HepG2 (cell line): Measurements from ENCODE around the gene DTYMK. TPM values are rescaled to one million over a fixed set of nuclear protein-coding genes. Genes with fewer than 3 reads are reported as not detected.

Experiments used
- DMAP1 ChIP-seq: IDR thresholded peaks from 2 replicates; pipeline ENCODE4 v1.6.1; 2016
- FOXP1 ChIP-seq, 2 experiments: fragments of 450-650 bp in 1 of 2; IDR thresholded peaks; 2 replicates each; pipeline ENCODE4 v1.6.1; 2017 to 2018; ENCODE audit warnings: antibody characterized with exemption in 1 of 2
- GMEB2 ChIP-seq: IDR thresholded peaks from 2 replicates; pipeline ENCODE4 v1.6.1; 2016; ENCODE audit warnings: missing biosample characterization, missing genetic modification reagents, low read depth
- HOXA3 ChIP-seq: sonication (generic); formaldehyde crosslinking; IDR thresholded peaks from 2 replicates; pipeline ENCODE4 v1.5.0; 2020; ENCODE audit warnings: missing genetic modification reagents
- MIER3 ChIP-seq: IDR thresholded peaks from 2 replicates; pipeline ENCODE4 v1.6.1; 2016; ENCODE audit warnings: missing compliant biosample characterization, borderline replicate concordance
- PAF1 ChIP-seq: IDR thresholded peaks from 2 replicates; pipeline ENCODE4 v1.6.1; 2016; ENCODE audit warnings: missing genetic modification reagents, missing compliant biosample characterization
- SOX6 ChIP-seq, 2 experiments: fragments of 450-650 bp in 1 of 2; sonication (generic) in 1 of 2; formaldehyde crosslinking in 1 of 2; IDR thresholded peaks; 2 replicates each; pipeline versions ENCODE4 v1.4.0 to v1.6.1; 2017 to 2020; ENCODE audit warnings: antibody characterized with exemption in 1 of 2, mild to moderate bottlenecking in 1 of 2, missing genetic modification reagents in 1 of 2
- YEATS2 ChIP-seq: sonication (generic); formaldehyde crosslinking; IDR thresholded peaks from 2 replicates; pipeline ENCODE4 v1.4.0; 2020; ENCODE audit warnings: missing genetic modification reagents, borderline replicate concordance
- ZBTB39 ChIP-seq: sonication (generic); formaldehyde crosslinking; IDR thresholded peaks from 2 replicates; pipeline ENCODE4 v1.5.0; 2020; ENCODE audit warnings: missing genetic modification reagents
- ZNF160 ChIP-seq: sonication (generic); formaldehyde crosslinking; IDR thresholded peaks from 2 replicates; pipeline ENCODE4 v1.8.0; 2022; ENCODE audit warnings: mild to moderate bottlenecking, inconsistent platforms, missing genetic modification reagents
- ZNF570 ChIP-seq: sonication (generic); formaldehyde crosslinking; IDR thresholded peaks from 2 replicates; pipeline ENCODE4 v1.4.0; 2020; ENCODE audit warnings: mild to moderate bottlenecking, missing genetic modification reagents, borderline replicate concordance
- ZNF616 ChIP-seq: sonication (generic); formaldehyde crosslinking; IDR thresholded peaks from 2 replicates; pipeline ENCODE4 v1.5.0; 2020; ENCODE audit warnings: low read depth, mild to moderate bottlenecking, missing genetic modification reagents
- ZNF709 ChIP-seq: sonication (generic); formaldehyde crosslinking; IDR thresholded peaks from 2 replicates; pipeline ENCODE4 v1.5.0; 2020; ENCODE audit warnings: mild to moderate bottlenecking, missing genetic modification reagents
- ZNF713 ChIP-seq: sonication (generic); formaldehyde crosslinking; IDR thresholded peaks from 2 replicates; pipeline ENCODE4 v1.4.0; 2020; ENCODE audit warnings: mild to moderate bottlenecking, missing genetic modification reagents
- polyA plus RNA-seq, 8 experiments: library from polyadenylated mRNA; depleted of rRNA in 3 of 8; stranded (reverse) in 7 of 8; unstranded in 1 of 8; fragments of >200 nt; fragmentation: Illumina TruSeq in 4 of 8; extraction: Trizol in 4 of 8; gene quantifications; 2 replicates each; pipeline versions ENCODE4 v1.2.1 to v1.2.3, GENCODE V29; 2011 to 2016; ENCODE audit warnings: low read depth in 4 of 8, missing spikeins in 1 of 8, mixed read lengths in 1 of 8; ENCODE audit not compliant: insufficient read depth in 1 of 8
- total RNA-seq, 5 experiments: library from RNA; depleted of rRNA; stranded (reverse); fragments of >200 nt; fragmentation: Illumina TruSeq; extraction: Trizol; gene quantifications; 2 replicates each; pipeline ENCODE4 v1.2.3, GENCODE V29; 2016; ENCODE audit warnings: low read depth in 1 of 5
- TF ChIP-seq, protein P1 (sequence below): sonication (generic); formaldehyde crosslinking; IDR thresholded peaks from one replicate; pipeline ENCODE4 v1.5.1; 2020; ENCODE audit warnings: mild to moderate bottlenecking, missing genetic modification reagents; ENCODE audit errors: not compliant biosample characterization

DTYMK gene
- total and polyA plus RNA-seq, 2 of the 13 experiments (the other 11 are each of a cell fraction or from before 2014, with no cell fraction given), result 57.5 to 134 TPM

- TF ChIP-seq ZBTB39 (CRISPR knock-in tag) (no peak), PAF1 (CRISPR knock-in tag) (no peak), MIER3 (CRISPR knock-in tag) (peak; percentile 69; the same call in 1 of the 2 replicates), FOXP1 (IDR thresholded peaks at IDR 0.05) (no peak), FOXP1 (CRISPR knock-in tag; IDR thresholded peaks at IDR 0.05) (peak; percentile 40; the same call in 1 of the 2 replicates), ZNF616 (CRISPR knock-in tag) (peak; percentile 42; the same call in 1 of the 2 replicates), ZNF160 (CRISPR knock-in tag) (no peak), GMEB2 (CRISPR knock-in tag) (no peak), HOXA3 (CRISPR knock-in tag) (peak; percentile 93), ZNF713 (CRISPR knock-in tag) (0 out of 2 replicates have a peak, but pooled peaks have one; percentile 43), DMAP1 (CRISPR knock-in tag) (peak; percentile 81; the same call in 1 of the 2 replicates), YEATS2 (peak; percentile 66; the same call in 1 of the 2 replicates), ZNF709 (CRISPR knock-in tag) (no peak), ZNF570 (no peak), SOX6 (IDR thresholded peaks at IDR 0.05) (no peak), SOX6 (CRISPR knock-in tag; IDR thresholded peaks at IDR 0.05) (peak; percentile 34; the same call in 1 of the 2 replicates)
- TF ChIP-seq, protein P1, sequence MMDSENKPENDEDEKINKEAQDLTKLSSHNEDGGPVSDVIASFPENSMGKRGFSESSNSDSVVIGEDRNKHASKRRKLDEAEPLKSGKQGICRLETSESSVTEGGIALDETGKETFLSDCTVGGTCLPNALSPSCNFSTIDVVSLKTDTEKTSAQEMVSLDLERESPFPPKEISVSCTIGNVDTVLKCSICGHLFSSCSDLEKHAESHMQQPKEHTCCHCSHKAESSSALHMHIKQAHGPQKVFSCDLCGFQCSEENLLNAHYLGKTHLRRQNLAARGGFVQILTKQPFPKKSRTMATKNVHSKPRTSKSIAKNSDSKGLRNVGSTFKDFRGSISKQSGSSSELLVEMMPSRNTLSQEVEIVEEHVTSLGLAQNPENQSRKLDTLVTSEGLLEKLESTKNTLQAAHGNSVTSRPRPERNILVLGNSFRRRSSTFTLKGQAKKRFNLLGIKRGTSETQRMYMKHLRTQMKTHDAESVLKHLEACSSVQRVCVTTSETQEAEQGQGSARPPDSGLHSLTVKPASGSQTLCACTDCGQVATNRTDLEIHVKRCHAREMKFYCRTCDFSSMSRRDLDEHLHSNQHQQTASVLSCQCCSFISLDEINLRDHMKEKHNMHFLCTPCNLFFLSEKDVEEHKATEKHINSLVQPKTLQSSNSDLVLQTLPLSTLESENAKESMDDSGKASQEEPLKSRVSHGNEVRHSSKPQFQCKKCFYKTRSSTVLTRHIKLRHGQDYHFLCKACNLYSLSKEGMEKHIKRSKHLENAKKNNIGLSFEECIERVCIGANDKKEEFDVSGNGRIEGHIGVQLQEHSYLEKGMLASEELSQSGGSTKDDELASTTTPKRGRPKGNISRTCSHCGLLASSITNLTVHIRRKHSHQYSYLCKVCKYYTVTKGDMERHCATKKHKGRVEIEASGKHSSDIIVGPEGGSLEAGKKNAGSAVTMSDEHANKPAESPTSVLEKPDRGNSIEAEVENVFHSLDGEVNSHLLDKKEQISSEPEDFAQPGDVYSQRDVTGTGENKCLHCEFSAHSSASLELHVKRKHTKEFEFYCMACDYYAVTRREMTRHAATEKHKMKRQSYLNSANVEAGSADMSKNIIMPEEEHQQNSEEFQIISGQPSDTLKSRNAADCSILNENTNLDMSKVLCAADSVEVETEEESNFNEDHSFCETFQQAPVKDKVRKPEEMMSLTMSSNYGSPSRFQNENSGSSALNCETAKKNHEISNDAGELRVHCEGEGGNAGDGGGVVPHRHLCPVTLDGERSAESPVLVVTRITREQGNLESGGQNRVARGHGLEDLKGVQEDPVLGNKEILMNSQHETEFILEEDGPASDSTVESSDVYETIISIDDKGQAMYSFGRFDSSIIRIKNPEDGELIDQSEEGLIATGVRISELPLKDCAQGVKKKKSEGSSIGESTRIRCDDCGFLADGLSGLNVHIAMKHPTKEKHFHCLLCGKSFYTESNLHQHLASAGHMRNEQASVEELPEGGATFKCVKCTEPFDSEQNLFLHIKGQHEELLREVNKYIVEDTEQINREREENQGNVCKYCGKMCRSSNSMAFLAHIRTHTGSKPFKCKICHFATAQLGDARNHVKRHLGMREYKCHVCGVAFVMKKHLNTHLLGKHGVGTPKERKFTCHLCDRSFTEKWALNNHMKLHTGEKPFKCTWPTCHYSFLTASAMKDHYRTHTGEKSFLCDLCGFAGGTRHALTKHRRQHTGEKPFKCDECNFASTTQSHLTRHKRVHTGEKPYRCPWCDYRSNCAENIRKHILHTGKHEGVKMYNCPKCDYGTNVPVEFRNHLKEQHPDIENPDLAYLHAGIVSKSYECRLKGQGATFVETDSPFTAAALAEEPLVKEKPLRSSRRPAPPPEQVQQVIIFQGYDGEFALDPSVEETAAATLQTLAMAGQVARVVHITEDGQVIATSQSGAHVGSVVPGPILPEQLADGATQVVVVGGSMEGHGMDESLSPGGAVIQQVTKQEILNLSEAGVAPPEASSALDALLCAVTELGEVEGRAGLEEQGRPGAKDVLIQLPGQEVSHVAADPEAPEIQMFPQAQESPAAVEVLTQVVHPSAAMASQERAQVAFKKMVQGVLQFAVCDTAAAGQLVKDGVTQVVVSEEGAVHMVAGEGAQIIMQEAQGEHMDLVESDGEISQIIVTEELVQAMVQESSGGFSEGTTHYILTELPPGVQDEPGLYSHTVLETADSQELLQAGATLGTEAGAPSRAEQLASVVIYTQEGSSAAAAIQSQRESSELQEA (CRISPR knock-in tag), result no peak
Measured at GRCh38 chr2:241653210-241653750, 33.3 kb downstream of the DTYMK start (continued).
